Kidney epithelial cell (primary cell): ENCODE measurements around the gene CAPN10. TPM values are rescaled to one million over a fixed set of nuclear protein-coding genes. Genes with fewer than 3 reads are reported as not detected.
"Not testable (repeated sequence)": the region's sequence is repeated elsewhere in the genome, so short reads cannot be mapped to it uniquely, and the experiment has no call there.

Source experiments
- DNase-seq: peaks from one replicate; pipeline ENCODE4 v3.0.0-alpha.2; 2010; ENCODE audit warnings: low read depth
- H3K27me3 ChIP-seq: 2 replicates; pipeline ENCODE4 v1.6.0; 2011; ENCODE audit warnings: low read length; ENCODE audit not compliant: control insufficient read depth, insufficient read depth
- H3K36me3 ChIP-seq: 2 replicates; pipeline ENCODE4 v1.5.1; 2011; ENCODE audit warnings: low read length; ENCODE audit not compliant: control insufficient read depth, insufficient read depth
- H3K4me3 ChIP-seq: 2 replicates; pipeline ENCODE4 v1.5.1; 2011; ENCODE audit warnings: low read depth, mild to moderate bottlenecking, control low read depth, low read length
- total RNA-seq: library from RNA; depleted of rRNA; stranded (reverse); fragments of >200 nt; gene quantifications from 2 replicates; pipeline ENCODE4 v1.2.3, GENCODE V29; 2015
- TF ChIP-seq, protein P1 (sequence below): IDR thresholded peaks from 2 replicates; pipeline ENCODE4 v1.5.1; 2011; ENCODE audit warnings: mild to moderate bottlenecking, moderate library complexity, low read length, control low read depth, inconsistent platforms; ENCODE audit not compliant: insufficient read depth, poor library complexity, severe bottlenecking

The CAPN10 gene
- 31.5 and 39.2 TPM in 2 replicates for total RNA-seq

- H3K4me3 ChIP-seq: peak within 1 kb of the TSS; percentile 71
- no peaks in the 10 kb centered on the region for H3K27me3 ChIP-seq
- TF ChIP-seq, protein P1, sequence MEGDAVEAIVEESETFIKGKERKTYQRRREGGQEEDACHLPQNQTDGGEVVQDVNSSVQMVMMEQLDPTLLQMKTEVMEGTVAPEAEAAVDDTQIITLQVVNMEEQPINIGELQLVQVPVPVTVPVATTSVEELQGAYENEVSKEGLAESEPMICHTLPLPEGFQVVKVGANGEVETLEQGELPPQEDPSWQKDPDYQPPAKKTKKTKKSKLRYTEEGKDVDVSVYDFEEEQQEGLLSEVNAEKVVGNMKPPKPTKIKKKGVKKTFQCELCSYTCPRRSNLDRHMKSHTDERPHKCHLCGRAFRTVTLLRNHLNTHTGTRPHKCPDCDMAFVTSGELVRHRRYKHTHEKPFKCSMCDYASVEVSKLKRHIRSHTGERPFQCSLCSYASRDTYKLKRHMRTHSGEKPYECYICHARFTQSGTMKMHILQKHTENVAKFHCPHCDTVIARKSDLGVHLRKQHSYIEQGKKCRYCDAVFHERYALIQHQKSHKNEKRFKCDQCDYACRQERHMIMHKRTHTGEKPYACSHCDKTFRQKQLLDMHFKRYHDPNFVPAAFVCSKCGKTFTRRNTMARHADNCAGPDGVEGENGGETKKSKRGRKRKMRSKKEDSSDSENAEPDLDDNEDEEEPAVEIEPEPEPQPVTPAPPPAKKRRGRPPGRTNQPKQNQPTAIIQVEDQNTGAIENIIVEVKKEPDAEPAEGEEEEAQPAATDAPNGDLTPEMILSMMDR: no peak
- no peaks in the 10 kb centered on the region for H3K36me3 ChIP-seq
- peak; percentile 71 for DNase-seq
Measured at GRCh38 chr2:240586198-240586918, at the start of gene CAPN10. Gene CAPN10 (plus strand): TSS chr2:240586734. CDS start chr2:240586912, 178 bp downstream.

GRCh38 chr2:240538031-240538780, 48.3 kb upstream of the CAPN10 start:
- TF ChIP-seq, protein P1: no peak
- Histone ChIP-seq H3K4me3 (no peak overlapping the region), H3K36me3 (no peaks in the 10 kb centered on the region), H3K27me3 (no peaks in the 10 kb centered on the region)
- DNase-seq: no peak

- H3K27me3 ChIP-seq, DNase-seq, H3K36me3 ChIP-seq, H3K4me3 ChIP-seq: not testable (repeated sequence)
Measured at GRCh38 chr2:240539101-240539500, 47.4 kb upstream of the CAPN10 start.

DNA sequence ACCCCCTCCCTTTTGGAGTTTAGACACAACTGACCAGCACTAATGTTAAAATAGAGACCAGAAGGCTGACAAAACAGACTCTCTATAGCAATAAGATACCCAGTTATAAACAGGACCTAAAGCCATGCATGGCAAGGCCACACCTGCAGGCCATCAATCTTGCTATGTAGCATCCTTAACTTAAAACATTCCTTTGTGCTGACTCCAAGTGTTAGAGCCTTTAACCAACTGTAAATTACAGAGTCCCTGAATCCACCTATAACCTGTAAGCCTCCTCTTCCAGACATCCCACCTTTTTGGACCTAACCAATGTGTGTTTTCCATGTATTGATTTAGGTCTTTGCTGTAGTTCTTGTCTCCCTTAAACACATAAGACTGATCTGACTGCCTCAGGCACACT, 46.6 kb upstream of the CAPN10 start:
- no peaks in the 10 kb centered on the region for H3K36me3 ChIP-seq
- no peak for DNase-seq
- H3K27me3 ChIP-seq: no peaks in the 10 kb centered on the region
- TF ChIP-seq, protein P1: no peak
- H3K4me3 ChIP-seq: no peak overlapping the region

GRCh38 chr2:240551288-240551687, 35.2 kb upstream of the CAPN10 start:
- no peaks in the 10 kb centered on the region for H3K27me3 ChIP-seq
- TF ChIP-seq, protein P1: no peak
- no peak for DNase-seq
- no peaks in the 10 kb centered on the region for H3K36me3 ChIP-seq
- no peak overlapping the region for H3K4me3 ChIP-seq

GRCh38 chr2:240551811-240552210, 34.7 kb upstream of the CAPN10 start:
- Histone ChIP-seq H3K4me3 (no peak overlapping the region), H3K27me3 (no peaks in the 10 kb centered on the region), H3K36me3 (no peaks in the 10 kb centered on the region)
- no peak for DNase-seq
- TF ChIP-seq, protein P1: no peak
